ENCODE data around the gene COPS3. TPM values are rescaled to one million over a fixed set of nuclear protein-coding genes. Genes with fewer than 3 reads are reported as not detected.

The COPS3 gene
- total RNA-seq, 1 experiment from 2014 or later = 73.6 TPM

DNA sequence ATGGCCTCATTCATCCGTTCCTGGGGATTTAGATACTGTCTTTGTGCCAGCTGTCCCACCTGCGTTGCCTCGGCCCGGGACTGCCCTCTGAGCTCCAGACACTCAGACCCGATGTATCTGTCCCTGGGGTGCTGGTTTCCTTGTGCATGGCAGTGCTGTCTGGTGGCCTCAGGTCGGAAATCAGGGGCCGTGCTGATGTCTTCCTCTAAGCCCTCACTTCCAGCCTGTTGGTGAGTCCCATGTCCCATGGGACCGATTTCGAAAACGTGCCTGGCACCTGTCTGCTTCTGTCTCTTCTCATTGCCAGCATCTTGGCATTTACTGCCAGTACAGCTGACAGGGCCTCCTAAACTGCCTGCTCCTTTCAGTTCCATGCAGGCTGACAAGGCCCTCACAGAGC is 44.2 kb upstream of the COPS3 start:
- Histone ChIP-seq H3K9me3 (ENCODE audit: control insufficient read depth, insufficient read depth, low read depth, low read length) (no peaks in the 10 kb centered on the region), H3K4me1 (ENCODE audit: control insufficient read depth, insufficient read depth, low read length) (no peaks in the 10 kb centered on the region), H3K4me3 (ENCODE audit: low read depth in 2 of 2, low read length in 2 of 2) (no peak overlapping the region), H3K27me3 (ENCODE audit: control insufficient read depth, insufficient read depth, low read length) (no peaks in the 10 kb centered on the region), H3K27ac (ENCODE audit: low read length) (no peak overlapping the region), H3K36me3 (ENCODE audit: control insufficient read depth, insufficient read depth, low read length) (no peaks in the 10 kb centered on the region)
- intact Hi-C loops (cut with micrococcal nuclease; ENCODE audit: unreplicated experiment) (no loop called here), in situ Hi-C loops (cut with HindIII; ENCODE audit: low pct_unique_long_range_greater_than_20kb, low sequenced_read_pairs) (no loop called here)
- ChIA-PET CTCF (no interaction called here), POLR2A (no interaction called here)
- DNase-seq (ENCODE audit: low read depth, low spot score) (no peak), ATAC-seq (no peak)
- TF ChIP-seq, protein P1, sequence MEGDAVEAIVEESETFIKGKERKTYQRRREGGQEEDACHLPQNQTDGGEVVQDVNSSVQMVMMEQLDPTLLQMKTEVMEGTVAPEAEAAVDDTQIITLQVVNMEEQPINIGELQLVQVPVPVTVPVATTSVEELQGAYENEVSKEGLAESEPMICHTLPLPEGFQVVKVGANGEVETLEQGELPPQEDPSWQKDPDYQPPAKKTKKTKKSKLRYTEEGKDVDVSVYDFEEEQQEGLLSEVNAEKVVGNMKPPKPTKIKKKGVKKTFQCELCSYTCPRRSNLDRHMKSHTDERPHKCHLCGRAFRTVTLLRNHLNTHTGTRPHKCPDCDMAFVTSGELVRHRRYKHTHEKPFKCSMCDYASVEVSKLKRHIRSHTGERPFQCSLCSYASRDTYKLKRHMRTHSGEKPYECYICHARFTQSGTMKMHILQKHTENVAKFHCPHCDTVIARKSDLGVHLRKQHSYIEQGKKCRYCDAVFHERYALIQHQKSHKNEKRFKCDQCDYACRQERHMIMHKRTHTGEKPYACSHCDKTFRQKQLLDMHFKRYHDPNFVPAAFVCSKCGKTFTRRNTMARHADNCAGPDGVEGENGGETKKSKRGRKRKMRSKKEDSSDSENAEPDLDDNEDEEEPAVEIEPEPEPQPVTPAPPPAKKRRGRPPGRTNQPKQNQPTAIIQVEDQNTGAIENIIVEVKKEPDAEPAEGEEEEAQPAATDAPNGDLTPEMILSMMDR (IDR thresholded peaks at IDR 0.05) = no peak
- TF ChIP-seq, protein P2, sequence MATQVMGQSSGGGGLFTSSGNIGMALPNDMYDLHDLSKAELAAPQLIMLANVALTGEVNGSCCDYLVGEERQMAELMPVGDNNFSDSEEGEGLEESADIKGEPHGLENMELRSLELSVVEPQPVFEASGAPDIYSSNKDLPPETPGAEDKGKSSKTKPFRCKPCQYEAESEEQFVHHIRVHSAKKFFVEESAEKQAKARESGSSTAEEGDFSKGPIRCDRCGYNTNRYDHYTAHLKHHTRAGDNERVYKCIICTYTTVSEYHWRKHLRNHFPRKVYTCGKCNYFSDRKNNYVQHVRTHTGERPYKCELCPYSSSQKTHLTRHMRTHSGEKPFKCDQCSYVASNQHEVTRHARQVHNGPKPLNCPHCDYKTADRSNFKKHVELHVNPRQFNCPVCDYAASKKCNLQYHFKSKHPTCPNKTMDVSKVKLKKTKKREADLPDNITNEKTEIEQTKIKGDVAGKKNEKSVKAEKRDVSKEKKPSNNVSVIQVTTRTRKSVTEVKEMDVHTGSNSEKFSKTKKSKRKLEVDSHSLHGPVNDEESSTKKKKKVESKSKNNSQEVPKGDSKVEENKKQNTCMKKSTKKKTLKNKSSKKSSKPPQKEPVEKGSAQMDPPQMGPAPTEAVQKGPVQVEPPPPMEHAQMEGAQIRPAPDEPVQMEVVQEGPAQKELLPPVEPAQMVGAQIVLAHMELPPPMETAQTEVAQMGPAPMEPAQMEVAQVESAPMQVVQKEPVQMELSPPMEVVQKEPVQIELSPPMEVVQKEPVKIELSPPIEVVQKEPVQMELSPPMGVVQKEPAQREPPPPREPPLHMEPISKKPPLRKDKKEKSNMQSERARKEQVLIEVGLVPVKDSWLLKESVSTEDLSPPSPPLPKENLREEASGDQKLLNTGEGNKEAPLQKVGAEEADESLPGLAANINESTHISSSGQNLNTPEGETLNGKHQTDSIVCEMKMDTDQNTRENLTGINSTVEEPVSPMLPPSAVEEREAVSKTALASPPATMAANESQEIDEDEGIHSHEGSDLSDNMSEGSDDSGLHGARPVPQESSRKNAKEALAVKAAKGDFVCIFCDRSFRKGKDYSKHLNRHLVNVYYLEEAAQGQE (IDR thresholded peaks at IDR 0.05; ENCODE audit: insufficient read depth in 1 of 2, low read depth in 2 of 2, low read length in 1 of 2) = no peak
- no peak for TF ChIP-seq POLR2AphosphoS5 (IDR thresholded peaks at IDR 0.05; ENCODE audit: low read depth, low read length)
- TF ChIP-seq TCF7L2 (IDR thresholded peaks at IDR 0.05; ENCODE audit: low read depth, low read length) = no peak
- TF ChIP-seq SIN3A (IDR thresholded peaks at IDR 0.05; ENCODE audit: borderline replicate concordance, insufficient read depth, low read depth, low read length) = no peak
- BruUV-seq (replicated peaks) = no TSS peak

DNA sequence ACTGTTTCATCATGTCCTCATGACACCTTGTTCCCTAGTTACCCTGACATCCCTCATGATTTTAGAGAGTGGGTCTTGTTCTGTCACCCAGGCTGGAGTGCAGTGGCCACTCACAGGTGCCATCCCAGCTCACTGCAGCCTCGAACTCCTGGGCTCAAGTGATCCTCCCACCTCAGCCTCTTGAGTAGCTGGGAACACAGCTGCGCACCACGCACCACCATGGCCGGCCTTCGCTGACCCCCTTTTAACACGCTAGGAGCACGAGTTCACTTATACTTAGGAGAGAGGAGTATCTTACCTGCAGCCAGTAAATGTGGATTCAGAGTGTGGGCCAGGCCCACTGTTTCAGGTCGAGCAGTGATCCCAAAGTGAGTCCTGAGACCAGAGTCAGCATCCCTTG is 43.6 kb upstream of the COPS3 start:
- intact Hi-C loops (cut with micrococcal nuclease; ENCODE audit: unreplicated experiment) (no loop called here), in situ Hi-C loops (cut with HindIII; ENCODE audit: low pct_unique_long_range_greater_than_20kb, low sequenced_read_pairs) (no loop called here)
- H3K27ac ChIP-seq (ENCODE audit: low read length) = no peak overlapping the region
- TF ChIP-seq TCF7L2 (IDR thresholded peaks at IDR 0.05; ENCODE audit: low read depth, low read length) (no peak), POLR2AphosphoS5 (IDR thresholded peaks at IDR 0.05; ENCODE audit: low read depth, low read length) (no peak), SIN3A (IDR thresholded peaks at IDR 0.05; ENCODE audit: borderline replicate concordance, insufficient read depth, low read depth, low read length) (no peak)
- TF ChIP-seq, protein P2 (IDR thresholded peaks at IDR 0.05; ENCODE audit: insufficient read depth in 1 of 2, low read depth in 2 of 2, low read length in 1 of 2) = no peak
- TF ChIP-seq, protein P1 (IDR thresholded peaks at IDR 0.05) = no peak
- ChIA-PET POLR2A (no interaction called here), CTCF (no interaction called here)
- H3K9me3 ChIP-seq (ENCODE audit: control insufficient read depth, insufficient read depth, low read depth, low read length) = no peaks in the 10 kb centered on the region
- no peak for ATAC-seq
- H3K4me3 ChIP-seq (ENCODE audit: low read depth in 2 of 2, low read length in 2 of 2) = no peak overlapping the region
- DNase-seq (ENCODE audit: low read depth, low spot score) = no peak
- H3K27me3 ChIP-seq (ENCODE audit: control insufficient read depth, insufficient read depth, low read length) = no peaks in the 10 kb centered on the region
- H3K4me1 ChIP-seq (ENCODE audit: control insufficient read depth, insufficient read depth, low read length) = no peaks in the 10 kb centered on the region
- no TSS peak for BruUV-seq (replicated peaks)
- no peaks in the 10 kb centered on the region for H3K36me3 ChIP-seq (ENCODE audit: control insufficient read depth, insufficient read depth, low read length)

All from Panc1 (cell line).